Renal cortex interstitium (tissue), 11 donors: ENCODE data around the gene SLC39A8. TPM values are rescaled to one million over a fixed set of nuclear protein-coding genes. Genes with fewer than 3 reads are reported as not detected.
"Not testable (repeated sequence)": the region's sequence is repeated elsewhere in the genome, so short reads cannot be mapped to it uniquely, and the experiment has no call there.

Experiments
- DNase-seq, 11 donors: peaks; one replicate each; pipeline ENCODE4 v3.0.0-alpha.2; 2013; ENCODE audit warnings: low read depth in 9 of 11, low spot score in 4 of 11; ENCODE audit errors: extremely low read depth in 1 of 11
- polyA plus RNA-seq, 3 donors: library from polyadenylated mRNA; unstranded; fragments of 120-200 nt; gene quantifications; one replicate each; pipeline ENCODE4 v1.2.1, GENCODE V29; 2013; ENCODE audit not compliant: insufficient read length in 3 of 3

Gene SLC39A8
- polyA plus RNA-seq, 3 donors, result 19.4 to 27.0 (median 23.2) TPM

DNA sequence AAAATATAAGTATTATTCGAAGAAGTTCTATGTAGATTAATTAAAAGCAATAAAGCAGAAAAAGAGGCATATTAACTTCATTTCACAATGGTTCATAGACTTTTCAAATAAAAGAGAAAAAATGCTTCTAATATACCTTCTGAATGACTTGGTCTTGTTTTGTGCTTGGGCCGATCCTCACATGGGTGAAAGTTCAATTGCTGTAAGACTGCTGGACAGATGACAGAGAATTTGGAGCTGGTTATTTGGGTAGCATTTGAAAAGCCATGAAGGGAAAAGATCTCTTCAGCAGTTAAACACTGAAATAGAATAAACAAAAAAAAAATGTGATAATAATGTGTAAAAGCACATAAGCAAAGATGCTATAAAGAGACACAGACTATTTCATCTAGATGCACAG, 29.8 kb downstream of the SLC39A8 start:
- DNase-seq, result no peak

DNA sequence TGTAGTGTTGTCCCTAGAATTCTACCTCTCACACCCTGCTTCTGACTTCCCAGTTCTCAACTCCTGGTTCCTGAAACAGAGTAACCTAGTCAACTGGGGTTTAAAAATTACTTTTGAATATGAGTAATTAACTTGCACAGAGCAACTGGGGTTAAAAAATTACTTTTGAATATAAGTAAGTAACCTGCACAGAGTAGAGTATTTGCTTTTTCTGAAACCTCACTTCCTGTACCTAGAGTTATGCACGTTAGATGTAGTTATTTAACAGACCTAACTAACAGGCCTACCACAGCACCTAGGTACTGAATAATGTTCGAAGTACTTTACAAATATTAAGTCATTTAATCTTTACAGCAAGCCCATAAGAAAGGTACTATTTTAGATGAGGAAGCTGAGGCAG, 32.9 kb downstream of the SLC39A8 start:
- no peak for DNase-seq

DNA sequence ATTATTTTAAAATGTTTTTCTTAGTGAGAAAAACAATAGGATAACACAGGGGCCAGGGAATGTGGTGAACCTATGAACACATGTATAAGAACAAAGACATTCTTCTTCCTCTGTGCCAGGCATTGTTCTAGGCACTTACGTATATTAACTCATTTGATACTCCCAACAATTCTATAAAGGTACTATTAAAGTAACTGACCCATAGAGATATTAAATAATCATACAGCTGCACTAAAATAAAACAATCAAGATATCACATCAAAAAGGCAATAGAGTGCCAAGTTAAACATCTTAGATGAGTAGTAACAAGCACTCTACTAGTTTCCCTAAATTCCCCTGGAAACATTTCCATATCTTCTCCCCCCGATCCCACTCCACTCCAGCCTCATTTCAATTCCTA, 33.4 kb downstream of the SLC39A8 start:
- no peak for DNase-seq

DNA sequence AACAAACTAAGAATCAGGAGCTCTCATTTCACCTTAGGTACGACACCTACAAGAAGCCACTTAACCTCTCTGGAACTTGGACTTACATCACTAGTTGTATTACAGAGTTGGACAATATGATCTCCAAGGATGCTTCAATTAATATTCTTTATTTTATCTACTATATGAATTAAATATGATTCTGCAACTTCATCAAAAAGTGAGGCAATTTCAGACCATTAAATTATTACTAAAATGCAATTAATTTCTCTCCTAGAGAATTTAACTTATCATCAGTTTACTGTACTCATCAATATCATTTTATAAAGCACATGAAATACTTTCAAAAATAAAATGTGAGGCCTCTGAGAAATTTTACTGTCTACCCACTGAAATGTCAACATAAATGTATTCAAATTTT, 33.9 kb downstream of the SLC39A8 start:
- no peak for DNase-seq

DNA sequence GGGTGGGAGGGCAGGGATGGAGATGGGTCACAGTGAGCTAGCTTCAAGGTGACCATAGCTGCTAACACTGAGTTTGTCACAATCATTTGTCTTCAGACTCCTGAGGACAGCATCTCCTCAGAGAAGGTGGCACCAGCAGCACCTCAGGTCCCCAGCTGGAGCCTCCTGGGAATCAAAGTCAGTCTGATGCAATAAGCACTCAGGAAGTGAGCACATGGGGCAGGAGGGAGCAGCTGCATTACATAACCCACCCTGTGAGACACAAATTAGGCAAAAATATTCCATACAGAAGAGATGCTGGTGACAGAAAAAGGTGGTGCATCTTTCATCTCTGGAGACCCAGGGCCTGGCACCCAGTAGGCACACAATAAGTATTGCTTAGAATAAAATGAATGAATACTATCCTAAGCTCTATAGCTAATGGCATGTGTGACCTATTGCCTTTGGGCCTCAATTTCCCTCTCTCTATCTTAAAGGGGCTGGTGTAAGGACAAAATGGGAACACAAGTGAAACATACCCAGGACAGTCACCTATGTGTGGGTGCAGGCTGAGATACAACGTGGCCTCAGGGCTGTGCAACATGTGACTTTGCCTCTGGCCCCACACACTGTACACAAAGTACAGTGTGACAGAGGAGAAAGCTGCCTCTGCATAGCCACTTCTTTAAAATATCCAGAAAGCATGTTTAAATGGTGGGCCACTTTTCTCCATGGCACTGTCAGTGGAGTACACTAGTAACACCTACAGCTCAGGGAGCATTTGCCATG, 37.1 kb downstream of the SLC39A8 start:
- DNase-seq, result no peak

DNA sequence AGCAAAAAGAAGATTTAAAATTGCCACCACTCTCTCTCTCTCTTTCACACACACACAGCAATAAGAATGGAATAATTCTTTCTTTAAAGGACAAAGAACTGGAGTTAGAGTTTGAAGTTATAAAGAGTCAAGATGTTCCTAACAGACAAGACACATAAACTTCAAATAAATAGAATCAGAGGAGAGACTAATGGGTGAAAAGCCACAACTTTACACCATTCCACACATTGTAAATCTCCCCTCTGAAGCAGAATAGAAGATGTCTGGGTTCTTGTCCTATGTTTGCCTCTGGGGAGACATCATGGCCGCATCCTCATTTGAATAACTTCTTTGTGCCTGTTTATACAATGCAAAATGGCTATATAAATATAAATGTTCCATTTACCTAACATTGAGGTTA, 39.6 kb downstream of the SLC39A8 start:
- no peak for DNase-seq

DNA sequence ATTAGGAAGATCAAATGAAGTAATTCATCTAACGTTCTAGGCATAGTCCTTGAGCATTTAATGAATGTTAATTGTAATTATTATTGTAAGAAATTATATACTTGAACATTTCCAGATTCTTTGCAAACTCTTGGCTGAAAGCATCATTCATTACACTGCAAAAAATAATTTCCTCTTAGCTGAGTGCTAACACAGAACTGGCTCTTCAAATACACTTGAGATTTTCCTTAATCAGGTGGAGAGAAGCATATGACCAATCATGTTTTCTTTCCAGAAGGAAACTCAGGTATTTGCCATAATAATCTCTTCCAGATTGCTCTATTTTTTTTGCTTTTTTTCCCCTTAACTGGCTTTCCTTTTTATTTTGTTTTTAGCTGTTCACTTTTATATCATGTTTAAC, 42.5 kb downstream of the SLC39A8 start:
- DNase-seq, result no peak

DNA sequence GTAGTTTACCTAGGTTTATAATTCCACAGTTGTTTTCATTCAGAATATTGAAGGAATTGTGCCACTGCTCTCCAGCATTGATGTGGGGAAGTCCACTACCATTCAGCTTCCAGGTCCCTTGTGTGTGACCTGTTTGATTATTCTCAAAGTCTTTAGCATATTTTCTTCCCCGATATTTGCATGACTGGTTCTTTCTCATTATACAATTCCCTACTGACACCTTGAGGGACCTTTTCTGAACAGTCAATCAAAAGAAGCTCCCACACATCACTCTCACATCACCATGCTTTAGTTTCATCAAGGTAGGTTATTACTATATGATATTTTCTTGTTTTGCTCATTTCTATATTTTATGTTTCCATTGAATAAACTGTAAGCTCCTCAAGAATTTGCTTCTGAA, 44.1 kb downstream of the SLC39A8 start:
- DNase-seq, result no peak

DNA sequence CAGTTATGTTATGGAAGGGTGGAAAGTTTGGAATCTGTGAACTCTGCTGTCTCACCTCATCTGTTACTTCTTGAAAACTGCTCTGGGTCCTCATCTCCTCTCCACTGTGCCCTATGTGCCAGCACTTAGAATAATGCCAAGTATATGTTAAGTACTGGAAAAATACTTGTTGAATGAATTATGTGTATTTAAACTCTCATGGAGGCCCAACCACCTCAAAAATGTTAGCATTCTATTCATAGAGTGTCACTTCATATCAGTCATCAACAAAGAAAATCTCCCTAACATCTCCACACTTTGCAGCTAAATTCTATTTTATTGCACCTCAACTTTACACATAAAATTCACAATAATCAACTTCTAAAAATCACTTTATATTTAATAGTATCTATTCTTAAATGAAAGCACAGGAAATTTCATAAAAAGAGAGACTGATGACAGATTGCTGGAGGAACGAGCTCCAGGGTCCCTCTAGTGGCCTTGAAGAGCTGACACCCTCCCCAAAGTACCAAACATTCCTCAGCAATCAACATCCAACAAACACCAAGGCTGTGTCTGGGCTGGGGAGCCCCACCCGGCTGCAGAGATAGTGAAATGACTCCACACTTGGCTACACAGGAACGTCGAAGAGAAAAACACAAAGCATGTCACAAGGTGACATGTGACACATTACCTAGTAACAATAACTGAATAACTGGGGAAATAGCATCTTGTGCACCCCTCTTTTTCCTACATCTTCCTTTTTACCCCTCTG, 45.8 kb downstream of the SLC39A8 start:
- peak in 3 of 11 donors; percentile 17 to 23 (median 17) for DNase-seq

DNA sequence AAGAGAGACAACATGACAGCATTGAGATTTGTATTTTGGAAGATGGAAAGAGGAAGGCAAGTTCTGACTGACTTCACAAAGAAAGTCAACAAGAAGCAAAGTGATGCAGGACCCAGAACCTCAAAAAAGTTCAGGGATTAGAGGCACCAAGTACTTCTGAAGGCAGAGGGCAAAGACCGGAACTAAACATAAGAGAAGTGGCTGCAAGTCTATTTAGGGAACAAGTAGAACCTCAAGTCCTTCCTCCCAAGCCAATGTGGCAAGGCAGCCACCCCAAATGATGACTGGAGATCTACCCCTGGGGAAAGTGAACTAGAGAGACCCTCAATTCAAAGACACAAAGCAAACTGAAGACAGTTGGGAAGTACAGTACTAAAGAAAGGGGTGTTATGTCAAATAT, 46.6 kb downstream of the SLC39A8 start:
- no peak for DNase-seq

DNA sequence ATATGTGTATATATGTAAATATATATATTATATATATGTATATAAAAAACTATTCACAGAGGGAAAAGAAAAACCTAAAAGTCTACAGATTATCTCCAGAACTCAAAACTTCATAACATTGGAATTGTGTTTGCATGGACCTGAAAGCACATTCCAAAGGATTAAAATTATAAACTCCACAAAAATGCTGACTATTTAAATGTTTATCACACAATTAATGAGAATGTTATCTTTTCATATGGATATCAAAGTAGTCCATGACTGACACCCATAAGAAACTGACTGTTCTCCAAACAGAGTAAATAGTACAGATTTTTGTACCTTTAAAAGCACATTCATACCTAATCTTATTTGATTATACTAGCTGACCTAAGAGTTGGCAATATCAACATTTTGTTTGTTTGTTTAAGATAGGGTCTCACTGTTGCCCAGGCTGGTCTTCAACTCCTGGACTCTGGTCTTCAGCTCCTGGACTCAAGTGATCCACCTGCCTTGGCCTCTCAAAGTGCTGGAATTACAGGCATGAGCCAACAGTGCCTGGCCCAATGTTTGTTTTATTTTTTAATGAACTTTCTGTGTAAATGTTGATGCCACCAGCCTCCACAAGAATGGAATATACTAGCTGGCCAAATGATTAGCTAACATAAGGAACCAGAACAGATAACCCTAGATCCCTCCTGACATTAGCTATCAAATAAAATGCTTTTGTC, 50.0 kb downstream of the SLC39A8 start:
- DNase-seq, result no peak

DNA sequence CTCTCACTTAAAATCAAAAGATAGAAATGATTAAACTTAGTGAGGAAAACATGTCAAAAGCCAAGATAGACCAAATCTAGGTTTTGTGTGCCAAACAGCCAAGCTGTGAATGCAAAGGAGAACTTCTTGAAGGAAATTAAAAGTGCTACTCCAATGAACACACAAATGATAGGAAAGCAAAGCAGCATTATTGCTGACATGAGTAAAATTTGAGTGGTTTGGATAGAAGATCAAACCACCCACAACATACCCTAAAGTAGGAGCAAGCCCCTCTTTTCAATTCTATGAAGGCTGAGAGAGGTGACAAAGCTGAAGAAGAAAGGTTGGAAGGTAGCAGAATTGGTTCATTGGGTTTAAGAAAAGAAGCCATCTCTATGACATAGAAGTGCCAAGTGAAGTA, 56.8 kb downstream of the SLC39A8 start:
- no peak for DNase-seq

DNA sequence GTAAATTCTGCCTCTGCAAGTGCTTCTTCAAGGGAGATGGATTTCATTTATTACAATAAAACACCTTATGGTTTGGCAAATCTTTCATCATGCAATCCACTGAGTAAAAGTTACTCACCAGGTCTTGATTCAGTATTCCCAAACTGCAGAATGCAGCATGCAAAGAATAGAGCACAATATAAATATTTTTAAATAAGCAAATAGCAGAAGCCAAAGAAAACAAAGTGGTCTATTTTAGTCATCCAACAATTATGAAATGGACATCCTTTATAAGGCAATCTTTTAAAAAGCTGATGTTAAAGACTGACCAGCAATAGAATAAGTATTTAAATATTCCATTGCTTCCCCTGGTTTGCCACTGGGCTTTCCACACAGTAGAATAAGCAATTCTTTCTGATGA, 59.5 kb downstream of the SLC39A8 start:
- no peak for DNase-seq

DNA sequence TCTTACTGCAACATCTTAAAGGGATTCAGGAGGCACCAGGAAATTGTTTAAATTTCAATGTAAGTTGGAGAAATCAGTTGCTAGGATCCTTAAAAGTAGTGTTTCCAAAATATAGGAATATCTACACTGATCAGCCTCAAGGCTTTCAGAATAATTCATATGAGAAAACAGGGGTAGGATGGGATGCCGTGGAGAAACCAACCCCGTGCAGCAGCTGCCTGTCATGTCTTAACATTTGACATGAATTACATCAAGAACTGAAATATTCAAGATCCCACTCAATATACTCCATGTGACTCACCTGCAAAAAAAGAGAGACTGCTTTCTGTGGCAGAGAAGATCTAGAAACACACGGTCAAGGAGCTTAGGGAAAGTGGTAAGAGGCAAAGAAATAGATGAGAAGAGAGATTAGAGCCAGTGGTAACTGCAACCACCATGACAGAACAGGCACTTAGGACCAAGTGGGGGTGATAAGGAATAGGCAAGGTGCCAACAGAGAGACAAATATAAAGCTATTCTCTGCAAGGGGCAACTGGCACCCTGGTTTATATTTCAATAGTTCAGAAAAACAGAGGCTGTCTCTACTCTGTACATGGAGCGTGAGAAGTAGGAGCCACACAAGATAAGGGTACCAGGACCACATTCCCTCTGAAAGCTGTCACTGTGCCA, 64.0 kb downstream of the SLC39A8 start:
- no peak for DNase-seq

DNA sequence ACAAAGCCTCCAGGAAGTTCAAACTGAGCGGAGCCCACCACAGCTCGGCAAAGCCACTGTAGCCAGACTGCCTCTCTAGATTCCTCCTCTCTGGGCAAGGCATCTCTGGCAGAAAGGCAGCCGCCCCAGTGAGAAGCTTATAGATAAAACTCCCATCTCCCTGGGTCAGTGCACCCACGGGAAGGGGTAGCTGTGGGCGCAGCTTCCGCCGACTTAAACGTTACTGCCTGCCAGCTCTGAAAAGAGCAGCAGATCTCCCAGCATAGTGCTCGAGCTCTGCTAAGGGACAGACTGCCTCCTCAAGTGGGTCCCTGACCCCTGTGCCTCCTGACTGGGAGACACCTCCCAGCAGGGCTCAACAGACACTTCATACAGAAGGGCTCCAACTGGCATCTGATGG, 72.0 kb downstream of the SLC39A8 start:
- not testable (repeated sequence) for DNase-seq

DNA sequence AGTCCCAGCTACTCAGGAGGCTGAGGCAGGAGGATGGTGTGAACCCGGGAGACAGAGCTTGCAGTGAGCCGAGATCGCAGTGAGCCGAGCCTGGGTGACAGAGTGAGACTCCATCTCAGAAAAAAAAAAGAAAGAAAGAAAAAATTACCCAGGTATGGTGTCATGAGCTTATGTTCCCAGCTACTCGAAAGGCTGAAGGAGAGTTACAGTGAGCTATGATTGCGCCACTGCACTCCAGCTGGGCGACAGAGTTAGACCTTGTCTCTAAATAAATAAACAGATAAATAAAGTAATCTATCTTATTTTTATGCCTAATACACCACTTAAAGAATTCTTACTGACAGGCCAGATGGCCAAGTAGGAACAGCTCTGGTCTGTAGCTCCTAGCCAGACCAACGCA, 73.0 kb downstream of the SLC39A8 start:
- DNase-seq, result no peak

DNA sequence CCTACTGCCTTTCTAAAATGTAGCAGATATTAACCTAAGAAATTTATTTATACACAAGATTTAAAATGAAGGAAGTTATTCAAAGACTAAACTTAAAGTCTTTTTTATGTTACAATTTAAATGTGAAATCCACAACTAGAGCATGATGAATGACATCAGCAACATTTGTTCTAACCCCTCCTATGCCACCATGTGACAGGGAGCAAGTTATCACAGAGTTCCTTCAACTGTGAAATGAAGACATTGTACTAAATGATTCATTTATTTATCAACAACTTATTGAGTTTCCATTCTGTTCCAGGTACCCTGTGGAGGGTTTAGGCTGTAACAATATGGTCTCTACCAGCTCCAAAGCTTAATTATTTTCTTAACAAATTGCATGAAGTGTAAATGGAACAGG, 76.9 kb downstream of the SLC39A8 start:
- DNase-seq, result no peak

DNA sequence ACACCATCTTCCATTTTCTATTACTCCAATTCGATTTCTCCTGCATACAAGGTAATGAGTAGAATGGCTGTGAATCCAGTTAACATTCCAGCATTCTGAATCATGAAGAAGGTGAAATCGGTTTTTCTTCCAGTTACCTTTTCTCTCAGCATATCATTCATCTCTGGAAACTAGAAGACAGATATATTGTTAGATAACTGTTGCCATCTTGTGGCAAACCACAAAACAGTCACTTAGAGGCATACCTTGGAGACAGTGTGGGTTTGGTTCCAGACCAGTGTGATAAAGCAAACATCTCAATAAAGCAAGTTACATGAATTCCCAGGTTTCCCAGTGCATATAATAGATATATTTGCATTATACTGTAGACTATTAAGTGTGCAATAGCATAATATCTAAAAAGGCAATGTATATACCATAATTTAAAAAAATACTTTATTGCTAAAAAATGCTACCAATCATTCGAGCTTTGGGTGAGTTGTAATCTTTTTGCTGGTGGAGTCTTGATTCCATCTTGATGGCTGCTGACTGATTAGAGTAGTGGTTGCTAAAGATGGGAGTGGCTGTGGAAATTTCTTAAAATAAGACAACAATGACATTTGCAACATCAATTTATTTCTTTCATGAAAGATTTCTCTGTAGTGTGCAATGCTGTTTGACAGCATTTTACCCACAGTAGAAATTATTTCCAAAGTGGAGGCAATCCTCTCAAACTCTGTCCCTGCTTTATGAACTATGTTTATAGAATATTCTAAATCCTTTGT, 82.1 kb downstream of the SLC39A8 start:
- peak in 10 of 11 donors; percentile 10 to 27 (median 24) for DNase-seq

DNA sequence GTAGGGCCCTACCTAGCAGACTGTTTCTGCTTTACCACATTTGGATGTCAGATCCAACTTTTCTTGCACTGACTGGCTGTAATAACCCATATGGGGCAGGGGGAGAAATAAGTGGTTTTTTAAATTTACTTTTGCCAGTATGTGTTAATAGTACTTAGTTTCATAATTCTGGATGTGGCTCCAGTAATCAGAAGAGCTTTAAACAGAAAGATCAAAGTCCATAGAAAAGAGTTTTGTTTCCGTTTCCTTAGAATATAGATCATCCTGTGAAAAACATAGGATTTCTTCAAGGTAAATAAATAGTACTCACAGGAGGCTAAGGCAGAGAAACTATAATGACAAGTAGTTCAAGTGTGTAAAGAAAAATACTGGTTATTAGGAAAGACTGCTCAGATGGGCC, 85.6 kb downstream of the SLC39A8 start:
- DNase-seq, result no peak
